HuH-7 (cell line): ENCODE measurements around the gene CDH5.

Source experiments
- DNase-seq: peaks from one replicate; pipeline ENCODE4 v3.0.0; 2011; ENCODE audit warnings: low spot score

The CDH5 gene

DNA sequence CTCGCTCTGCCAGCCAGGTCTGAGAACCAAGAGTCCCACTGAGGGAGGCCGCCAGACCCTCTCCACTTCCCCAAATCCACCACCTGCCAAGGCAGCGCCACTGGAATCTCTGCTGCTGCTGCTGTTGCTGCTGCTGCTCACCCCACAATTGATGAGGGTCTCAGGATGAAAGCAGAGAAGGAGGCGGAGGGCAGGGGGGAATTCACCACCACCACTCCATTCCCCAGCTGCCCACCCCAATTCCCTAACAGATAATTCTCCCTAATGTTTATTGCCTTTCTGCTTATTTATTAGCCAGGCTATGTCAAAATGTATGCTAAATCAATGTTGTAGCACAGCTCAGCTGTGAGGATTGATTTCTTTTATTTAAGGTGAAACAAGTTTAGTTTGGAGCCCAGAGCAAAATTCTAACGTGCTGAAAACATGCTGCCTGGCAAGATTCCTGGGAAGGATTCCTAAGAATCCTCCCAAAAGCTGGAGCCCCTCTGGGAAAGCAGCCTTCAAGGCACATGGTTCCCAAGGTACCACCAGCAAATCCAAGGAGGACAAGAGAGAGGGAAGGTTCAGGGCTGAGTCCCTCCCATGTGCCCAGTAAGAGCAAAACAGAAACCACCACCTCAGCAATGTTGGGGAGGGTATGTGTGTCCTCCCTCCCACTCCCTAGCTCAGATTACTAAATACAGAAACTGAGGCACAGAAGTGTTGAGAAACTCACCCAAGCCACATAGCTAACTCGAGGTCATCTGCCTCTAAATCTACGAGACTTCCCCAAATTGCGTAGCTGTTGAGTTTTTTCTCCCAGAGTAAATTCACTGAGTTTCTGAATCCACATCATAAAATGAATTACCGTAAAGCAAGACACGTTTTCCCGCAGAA lies 12.2 kb upstream of the CDH5 start:
- no peak for DNase-seq

DNA sequence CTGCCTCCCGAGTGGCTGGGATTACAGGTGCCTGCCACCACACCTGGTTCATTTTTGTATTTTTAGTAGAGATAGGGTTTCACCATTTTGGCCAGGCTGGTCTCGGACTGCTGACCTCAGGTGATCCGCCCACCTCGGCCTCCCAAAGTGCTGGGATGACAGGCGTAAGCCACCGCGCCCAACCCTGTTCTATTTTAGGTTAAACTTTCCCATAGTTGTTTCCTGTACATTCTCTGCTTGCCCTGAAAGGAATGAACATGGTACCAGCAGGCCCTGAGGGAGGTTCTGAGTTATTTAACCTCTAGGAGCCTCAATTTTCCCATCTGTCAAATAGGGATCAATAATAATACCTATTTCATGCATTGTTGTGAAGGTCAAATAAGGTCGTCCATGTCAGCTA lies 11.0 kb upstream of the CDH5 start:
- DNase-seq, result no peak

DNA sequence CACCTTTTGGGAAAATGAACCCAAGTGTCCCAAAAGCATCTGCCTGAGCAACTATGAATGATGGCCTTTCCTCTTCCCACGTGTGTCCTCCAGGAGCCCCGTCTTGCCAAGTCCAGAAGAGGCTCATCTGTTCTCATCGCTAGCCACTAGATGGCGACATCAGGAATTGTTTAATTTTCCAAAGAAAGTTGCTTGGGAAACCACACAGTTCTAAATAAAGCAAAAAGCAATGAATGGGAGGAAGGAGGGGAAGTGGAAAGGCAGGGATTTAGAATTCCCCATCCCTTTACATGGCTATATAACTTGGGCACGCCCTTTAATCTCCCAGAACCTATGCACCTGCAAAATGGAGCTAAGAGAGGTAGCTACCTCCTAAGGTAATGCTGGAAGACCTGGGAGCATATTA lies 9.0 kb upstream of the CDH5 start:
- peak; percentile 70 for DNase-seq

DNA sequence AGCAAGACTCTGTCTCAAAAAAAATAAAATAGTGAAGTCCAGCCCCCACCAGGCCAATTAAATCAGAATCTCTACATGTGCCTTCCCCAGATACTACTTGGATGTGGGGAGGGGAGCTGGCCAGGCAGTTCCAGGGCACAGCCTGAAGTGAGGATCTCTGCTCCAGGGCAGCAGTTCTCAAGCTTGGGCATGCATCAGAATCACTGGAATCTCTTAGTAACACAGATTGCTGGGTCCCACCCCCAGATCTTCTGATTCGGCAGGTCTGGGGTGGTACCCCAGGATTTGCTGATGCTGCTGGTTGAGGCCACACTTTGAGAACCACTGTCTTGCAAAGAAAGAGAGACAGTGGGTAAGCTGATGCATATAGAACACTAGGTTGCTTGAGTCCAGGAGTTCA lies 8.3 kb upstream of the CDH5 start:
- no peak for DNase-seq

DNA sequence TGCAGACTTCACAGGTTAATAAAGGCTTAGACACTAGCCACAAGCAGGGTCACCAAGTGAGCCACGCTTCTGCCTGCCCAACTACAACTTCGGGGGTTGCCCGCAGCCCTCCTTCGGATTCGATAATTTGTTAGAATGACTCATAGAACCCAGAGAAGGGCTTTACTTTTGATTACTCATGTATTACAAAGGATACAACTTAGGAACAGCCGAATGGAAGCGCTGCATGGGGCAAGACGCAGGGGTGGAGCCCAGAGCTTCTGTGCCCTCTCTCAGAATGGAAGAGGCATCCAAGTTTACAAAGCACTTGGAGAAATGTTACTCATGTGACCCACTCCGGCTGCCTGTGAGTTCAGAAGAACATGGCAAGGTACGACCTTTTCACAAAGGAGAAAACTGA lies 7.5 kb upstream of the CDH5 start:
- no peak for DNase-seq

DNA sequence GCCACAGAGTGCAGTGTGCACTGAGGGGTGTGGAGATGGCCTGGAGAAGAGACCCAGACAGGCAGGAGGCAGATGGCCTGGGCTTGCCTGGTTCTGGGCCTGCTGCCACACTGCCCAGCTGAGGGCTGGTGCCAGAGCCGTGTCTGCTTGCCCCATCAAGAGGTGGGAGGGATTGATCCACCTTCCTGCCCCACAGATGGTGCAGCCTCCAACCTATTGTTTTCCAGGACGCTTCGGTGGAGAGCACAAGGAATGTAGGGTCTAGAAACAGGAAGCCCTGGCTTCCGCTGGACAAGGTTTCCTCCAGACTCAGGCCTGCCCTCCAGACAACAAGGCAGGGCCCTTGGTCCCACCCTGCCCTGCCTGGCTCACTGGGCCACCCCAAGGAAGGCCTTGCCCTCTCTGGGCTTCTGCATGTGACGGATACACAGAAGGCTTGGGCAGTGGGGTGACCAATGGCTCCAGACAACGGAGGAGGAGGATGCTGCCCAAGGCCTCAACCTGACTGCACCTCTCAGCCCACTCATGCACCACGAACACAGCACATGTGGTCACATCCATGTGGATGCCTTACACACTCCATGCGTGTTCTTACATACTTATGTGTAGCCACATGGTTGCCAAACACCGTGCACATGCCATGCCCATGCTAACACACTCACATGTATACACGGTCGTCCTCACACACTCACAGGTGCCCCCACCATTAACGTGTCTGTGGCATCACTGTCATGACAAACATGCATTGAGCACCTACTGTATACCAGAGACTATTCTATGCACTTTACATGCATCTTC lies 6.5 kb upstream of the CDH5 start:
- DNase-seq, result no peak

DNA sequence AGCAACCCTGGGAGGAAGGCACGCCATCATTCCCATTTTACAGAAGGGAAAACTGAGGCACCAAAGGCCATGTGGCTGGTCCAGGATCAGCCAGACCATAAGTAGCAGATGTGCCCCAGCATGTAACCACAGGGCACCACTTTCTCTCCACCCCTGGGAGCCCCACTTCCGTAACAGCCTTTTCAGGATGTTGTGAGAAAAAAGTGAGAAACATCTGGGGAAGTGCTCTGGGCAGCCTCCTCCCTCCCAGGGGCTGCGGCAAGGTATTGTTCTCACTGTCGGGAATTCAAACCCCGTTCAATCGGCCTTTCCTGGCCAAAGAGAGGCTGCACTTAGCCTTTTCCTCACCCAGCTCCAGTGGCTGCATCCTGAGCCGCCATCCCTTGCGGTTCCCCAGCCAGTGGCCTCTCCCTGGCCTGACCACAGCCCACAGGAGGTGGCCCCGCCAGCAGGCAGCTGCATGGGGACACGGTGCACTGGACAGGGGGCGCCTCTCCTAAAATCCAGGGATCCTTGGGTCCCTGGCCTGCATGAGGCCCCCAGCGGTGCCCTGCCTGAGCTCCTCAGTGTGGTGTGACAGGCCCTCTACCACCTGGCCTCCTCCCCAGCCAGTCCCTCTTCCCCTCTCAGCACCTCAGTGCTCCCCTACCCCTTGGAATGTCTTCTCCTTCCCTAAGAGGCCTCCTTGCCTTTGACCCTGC lies 5.7 kb upstream of the CDH5 start:
- DNase-seq, result no peak

DNA sequence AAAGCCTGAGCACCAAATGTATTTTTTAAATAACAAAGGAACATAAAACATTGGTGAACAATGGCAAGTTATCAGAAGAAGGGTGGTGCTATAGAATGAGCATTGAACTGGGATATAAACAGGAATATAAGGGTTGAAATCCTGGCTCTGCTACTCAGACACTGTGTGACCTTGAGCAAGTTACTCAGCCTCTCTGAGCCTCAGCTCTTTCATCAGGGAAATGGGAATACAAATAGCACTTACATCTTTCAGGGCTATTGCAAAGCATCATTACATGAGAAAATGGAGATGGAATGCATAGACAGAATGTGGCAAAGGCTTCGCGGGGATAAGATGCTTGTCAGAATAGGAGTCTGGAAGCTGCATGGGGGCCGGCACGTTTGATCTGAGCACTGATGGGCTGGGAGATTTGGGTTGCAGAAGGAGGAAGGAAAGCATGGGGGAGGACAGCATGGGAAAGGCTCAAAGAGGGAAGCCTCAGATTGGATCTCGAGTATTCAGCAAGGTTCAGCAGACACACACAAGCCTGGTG lies 4.8 kb upstream of the CDH5 start:
- no peak for DNase-seq

DNA sequence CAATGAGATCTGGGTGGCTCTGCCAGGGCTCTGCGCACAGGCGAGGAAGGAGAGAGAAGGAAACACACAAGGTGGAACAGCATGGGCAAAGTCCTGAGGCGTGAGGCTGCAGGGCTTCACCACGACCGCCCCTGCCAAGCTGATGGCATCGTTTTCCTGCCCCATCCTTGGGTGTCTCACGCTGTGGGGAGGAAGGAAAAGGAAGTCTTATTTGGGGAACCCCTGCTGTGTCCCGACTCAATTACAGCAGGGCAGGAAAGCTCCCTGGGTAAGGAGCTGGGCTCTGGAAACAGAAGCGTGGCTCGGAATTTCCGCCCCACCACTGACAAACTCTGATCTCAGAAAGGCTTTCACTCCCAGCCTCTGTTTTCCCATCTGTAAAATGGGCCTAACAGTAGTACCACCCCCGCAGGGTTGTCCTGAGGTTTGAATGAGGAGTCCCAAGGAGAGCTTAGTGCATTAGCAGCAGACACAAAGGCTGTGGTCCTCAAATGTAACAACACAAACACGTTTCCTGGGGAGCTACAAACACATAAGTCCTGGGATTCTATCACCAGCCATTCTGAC lies 3.2 kb upstream of the CDH5 start:
- no peak for DNase-seq

DNA sequence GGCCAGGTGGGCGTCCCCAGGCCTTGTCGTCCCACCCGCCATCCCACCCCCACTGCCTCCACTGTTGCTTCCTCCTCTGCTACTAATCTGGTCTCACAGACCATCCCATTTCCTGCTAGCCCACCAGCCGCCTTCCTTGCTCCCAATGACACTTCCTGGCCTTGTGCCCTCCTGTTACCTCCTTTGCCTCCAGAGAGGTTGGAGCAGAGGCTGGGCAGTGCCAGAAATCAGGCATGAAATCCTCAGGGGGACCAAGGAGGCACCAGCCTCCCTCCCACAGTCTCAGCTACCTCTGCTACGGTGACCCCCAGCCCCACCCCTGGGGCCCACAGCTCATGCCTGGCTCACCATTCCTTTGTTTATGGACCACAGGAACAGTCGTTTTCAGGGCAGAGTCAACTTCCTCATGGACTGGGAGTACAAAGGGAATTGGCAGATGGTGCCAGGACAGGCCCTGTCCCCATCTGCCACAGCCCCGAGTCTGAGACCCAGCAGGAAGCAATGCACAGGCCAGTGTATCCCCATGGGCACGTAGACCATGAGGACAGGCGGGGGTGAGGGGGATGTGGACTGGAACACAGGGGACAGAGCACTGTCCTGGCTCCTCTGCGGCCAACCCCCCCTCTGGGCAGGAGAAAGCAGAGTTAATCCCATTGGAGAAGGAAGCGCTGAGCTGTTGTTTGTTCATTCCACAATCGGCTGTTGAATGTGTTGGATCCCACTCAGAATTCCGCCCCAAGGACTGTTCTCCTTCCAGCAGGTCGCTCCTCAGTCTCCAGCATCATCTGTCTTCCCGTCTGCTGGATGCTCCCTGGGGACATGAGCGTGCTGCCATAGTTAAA lies 2.2 kb upstream of the CDH5 start:
- no peak for DNase-seq

DNA sequence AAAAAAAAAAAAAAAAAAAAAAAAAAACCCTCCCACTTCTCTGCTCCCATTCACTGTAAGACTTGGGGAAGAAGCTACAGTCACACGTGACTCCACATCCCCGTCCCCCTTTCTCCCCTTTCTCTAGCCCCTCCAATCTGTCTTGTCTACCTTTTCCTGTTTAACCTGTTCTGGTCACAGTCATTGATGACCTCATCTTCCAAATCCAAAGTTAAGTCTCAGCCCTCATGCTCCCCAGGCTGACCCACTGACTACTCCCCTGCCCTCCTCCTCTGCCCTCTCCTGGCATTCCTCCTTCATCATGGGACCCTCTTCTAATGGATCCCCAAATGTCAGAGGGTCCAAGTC lies 1.6 kb upstream of the CDH5 start:
- no peak for DNase-seq

DNA sequence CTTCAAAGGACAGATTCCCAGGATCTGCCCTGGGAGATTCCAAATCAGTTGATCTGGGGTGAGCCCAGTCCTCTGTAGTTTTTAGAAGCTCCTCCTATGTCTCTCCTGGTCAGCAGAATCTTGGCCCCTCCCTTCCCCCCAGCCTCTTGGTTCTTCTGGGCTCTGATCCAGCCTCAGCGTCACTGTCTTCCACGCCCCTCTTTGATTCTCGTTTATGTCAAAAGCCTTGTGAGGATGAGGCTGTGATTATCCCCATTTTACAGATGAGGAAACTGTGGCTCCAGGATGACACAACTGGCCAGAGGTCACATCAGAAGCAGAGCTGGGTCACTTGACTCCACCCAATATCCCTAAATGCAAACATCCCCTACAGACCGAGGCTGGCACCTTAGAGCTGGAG lies 840 bp upstream of the CDH5 start:
- no peak for DNase-seq

DNA sequence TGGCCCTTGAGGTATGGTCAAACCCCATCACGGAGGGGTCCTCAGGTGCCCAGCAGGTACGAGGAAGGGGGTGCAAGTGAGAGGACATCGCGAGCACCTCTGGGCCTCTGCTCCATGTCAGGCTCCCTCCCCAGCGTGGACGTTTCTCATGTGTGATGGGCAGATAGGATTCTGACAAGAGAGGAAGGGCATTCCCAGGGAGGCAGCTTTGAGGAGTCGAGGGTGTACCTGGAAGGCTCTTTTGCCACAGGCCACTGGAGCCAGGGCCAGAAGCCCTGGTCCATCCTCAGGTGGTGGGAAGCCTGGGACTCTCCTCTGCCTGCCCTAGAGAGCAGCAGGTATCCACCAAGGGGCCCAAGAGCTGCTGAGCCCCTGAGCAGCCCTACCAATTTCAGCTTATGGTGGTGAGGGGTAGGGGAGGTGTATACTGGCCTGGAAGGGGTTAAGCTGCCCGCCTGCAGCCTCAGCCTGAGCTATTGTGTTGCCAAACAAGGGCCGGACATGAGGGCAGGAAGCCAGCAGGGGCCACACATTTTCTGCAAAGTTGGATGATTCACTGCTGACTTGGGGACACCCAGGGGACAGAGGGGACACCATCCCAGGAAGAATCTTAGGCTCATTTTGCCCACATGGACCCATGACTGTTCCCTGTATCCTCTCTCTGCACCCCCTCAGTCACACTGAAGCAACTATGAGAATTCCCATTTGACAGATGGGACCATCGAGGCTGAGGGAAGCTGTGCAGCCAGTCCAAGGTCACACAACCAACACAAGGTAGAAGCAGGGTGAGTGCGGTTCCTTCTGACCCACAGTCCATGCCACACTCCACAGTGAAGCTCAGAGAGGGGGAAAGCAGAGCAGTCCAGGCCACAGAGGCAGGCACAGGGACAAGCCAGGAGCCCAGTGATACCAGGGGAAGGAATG lies 1.7 kb downstream of the CDH5 start:
- no peak for DNase-seq

DNA sequence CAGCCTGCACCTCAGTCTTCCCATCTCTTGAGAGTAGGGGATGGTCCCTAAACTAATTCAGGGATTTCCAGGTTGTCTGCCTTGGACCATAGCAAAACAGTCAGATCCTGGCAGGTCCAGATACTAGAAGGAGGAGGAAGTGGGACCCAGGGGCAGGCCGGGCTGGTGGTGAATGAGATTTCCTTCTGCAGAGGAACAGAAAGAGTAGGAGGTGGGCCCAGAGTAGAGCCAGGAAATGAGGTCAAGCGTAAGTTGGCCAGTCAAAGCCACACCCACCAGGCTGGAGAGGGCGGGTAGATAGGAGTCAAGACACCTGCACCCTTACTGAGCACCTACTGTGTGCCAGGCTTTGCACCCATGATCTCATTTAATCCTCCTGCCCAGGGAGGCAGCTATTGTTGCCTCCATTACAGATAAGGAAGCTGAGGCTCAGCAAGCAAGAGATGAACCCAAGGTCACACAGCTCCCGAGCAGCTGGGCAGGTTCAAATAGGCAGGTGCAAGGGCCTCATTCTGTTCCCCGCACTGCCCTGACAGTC lies 2.6 kb downstream of the CDH5 start:
- no peak for DNase-seq

DNA sequence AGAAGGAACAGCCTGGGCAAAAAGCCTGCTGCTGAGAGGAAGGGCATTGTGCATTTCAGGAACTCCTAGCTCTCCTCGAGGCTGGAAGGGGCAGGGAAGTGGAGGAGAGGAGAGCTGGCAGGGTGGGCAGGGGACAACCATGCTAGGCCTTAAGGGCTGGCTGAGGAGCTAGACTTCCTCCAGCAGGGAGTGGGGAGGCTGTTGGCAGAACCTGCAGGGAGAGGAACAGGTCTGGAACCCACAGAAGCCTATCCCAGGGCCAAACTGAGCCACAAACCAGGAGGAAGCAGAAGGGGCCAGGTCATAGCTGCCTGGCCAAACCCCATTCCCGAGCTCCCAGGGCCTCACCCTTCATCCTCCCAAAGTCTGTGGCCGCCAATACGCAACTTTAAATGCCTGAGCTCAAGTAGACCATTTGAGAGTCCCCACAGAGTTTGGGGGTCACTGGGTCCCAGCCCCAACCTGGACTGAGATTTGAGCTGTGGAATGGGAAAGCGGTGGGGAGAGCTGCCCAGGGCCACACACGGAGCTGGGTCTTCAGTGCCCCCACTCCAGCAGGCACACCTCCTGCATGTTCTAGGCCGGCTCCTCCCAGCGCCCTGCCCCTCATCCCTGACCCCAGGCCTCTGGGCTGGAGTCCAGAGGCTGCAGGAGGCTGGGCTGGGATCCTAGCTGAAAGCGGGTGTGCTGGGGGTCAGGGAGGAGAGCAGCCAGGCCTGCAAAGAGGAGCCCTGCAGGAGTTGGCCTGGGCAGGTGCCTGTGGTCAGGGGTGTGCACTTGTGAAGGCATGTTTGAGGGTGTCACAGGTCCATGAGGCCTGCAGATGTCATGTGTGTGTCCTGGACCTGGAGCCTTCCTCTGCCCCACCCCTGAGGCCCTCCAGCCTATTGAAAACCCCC lies 4.5 kb downstream of the CDH5 start:
- DNase-seq, result no peak

DNA sequence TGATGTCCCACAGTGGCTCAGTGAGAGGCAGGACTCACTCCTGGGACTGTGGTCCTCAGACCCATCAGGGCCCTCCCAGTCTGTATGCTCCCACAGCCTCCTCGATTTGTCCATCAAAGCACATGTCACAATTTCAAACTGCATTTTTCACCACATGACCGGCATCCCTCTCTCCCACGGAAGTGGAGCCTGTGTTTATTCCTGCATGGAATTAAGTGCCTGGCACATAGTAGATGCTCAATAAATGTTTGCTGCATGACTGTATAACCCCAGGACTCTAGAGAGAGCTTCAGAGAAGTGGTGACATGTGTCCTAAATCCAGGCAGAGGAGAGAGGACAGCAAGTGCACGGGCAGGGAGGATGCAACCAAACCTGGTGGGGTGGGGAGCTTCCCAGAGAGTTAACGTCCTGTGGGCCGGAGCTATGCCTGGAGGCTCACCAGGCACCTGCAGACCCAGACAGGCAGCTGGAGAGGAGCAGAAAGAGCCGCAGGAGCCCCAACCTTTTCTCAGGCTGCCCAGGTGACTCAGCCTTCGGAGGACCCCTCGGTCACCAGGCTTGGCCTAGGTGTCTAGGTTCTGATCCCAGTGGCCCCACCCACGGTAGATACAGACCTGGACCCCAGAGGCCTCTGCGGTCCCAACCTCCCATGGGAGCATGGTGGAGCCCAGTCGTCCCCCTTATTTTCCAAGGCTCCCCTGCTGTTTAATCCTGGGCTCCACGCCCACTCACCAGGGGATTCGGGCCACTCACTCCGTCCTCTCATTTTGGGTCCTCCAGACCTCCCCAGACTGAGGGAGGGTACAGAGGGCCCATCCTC lies 5.8 kb downstream of the CDH5 start:
- no peak for DNase-seq

DNA sequence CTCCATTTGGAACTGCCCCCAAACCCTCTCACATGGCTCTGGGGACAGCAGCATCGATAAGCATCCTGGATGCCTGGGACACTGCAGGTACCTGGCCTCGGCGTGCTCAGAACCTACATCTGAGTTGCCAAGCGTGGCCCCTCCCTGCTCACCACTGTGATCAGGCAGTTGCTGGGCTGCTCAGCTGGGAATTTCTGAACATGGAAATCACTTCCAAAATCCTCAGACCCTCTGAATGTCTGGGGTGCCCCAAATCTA lies 6.3 kb downstream of the CDH5 start:
- no peak for DNase-seq

DNA sequence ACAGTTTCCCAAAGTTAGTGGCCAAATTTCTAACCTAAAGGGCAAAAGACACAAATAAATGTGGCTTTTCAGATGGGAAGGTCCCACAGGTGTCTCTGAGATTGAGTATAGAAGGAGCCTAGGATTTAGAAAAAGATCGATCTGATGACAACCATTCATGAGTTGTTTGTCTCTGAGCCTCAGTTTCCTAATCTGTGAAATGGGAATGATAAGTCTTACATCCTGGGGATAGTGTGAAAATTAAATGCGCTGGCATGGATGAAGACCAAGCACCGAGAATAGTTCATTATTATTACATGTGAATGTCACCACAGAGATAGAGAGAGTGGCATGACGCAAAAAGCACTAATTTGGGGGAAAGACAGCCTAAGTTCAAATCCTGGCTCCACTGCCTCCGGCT lies 7.2 kb downstream of the CDH5 start:
- no peak for DNase-seq
